ENCODE data around the gene ZFAND3.

Gene ZFAND3

DNA sequence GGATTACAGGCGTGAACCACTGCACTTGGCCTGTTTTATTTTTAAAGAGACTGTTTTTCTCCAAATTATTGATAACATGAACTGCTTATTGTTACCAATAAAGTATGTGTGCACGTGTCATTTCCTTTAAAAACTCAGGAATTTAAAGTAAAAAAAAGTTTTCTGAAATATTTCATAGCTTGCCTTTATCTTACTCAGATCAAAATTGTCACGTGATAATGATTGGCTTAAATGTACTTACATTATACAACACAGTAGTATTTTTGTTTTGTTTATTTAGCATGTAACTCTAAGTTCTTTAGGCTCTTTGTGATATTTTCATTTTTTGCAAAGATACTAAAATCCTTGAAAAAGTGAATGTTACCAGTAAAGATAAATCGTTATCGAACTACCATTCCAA lies 174.1 kb downstream of the ZFAND3 start:
- no peak for DNase-seq (ENCODE audit: low read depth in 3 of 3, low spot score in 1 of 3)

DNA sequence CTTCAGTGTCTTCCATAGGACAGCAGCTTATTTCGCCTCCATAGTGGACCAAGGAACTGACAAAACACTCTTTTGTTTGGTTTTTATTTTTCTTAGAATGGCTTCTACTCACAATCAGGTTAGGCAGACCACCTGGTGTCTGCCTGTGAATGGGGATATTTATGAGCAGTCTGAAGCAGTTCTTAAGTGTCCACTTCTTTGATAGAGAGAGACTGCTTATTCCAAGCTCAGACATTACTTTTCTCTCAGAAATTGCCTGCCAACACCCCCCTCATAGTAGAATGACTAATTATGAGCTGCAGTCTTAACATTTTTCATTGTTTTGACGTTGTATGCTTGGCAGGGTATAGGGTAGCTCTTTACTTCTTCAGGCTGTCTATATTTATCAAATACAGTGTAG lies 174.7 kb downstream of the ZFAND3 start:
- no peak for DNase-seq (ENCODE audit: low read depth in 3 of 3, low spot score in 1 of 3)

DNA sequence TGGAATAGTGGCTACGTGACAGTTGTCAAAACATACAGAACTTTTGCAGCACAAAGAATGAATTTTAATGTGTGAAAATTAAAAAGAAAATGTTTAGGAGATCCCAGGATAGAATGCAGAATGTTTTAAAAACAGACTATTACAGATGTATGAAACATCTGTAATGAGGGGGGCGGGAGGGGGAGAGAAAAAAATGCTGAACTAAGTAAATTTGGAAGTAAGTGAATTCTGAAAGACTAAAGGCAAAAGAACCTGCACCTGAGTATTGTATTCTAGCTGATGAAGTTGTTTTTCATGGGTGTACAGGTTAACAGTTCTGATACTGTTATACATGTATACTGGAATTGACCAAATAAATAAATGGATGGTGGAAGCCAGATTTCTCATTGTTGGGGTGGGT lies 178.8 kb downstream of the ZFAND3 start:
- DNase-seq (ENCODE audit: low read depth in 3 of 3, low spot score in 1 of 3), result no peak

DNA sequence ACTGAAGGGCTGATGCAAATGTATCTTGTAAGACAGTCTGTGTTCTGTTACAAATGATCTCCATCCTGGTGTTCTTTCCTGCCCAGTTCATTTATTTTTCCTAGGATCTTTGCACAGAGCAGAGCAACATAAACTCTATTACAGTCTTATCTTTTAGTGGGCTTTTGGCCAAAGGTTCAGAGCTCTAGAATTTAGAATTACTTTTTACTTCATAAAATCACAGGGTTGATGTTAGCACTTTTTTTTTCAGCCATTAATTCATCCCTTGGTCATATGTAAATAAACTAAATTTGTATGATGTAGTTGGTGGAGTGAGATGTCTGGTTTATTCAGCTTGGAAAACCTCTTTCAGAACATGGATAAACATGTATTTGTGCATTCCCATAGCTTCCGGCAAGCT lies 181.9 kb downstream of the ZFAND3 start:
- no peak for DNase-seq (ENCODE audit: low read depth in 3 of 3, low spot score in 1 of 3)

DNA sequence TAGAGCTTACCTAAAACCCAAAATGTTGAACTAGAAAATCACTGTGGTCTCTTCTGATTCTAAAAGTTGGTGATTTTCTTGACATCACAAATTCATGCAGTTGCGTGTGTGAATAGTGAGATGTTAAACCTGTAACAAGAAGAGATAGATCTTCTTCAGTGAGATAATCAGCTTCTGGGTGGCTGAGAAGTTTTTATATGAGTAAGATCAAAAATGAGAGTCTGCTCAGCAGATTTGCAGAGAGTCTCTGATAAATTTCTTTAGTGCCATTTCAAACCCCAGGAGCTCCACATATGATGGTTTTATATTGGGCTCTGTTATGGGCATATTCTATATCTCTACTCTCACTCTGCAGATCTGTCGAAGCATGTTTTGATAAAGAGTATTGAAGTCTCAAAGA lies 185.4 kb downstream of the ZFAND3 start:
- DNase-seq (ENCODE audit: low read depth in 3 of 3, low spot score in 1 of 3), result no peak

DNA sequence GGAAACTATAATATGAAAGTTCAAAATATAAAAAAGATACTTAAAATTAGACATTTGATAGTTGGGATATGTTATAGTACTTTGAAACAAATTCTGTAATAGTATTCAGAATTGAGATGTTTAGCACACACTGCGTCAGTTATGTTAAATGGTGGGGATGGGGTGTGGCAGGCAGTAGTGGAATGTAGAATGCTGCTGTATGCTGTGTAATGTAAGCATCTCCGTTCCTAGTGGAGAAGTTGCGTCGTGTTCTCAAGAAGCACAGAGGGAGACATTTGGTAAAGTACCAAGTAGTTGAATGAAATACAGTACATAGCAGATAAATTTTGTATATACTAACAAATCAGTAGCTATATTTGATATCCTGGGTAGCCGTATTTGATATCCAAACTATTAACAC lies 192.4 kb downstream of the ZFAND3 start:
- DNase-seq (ENCODE audit: low read depth in 3 of 3, low spot score in 1 of 3), result no peak

DNA sequence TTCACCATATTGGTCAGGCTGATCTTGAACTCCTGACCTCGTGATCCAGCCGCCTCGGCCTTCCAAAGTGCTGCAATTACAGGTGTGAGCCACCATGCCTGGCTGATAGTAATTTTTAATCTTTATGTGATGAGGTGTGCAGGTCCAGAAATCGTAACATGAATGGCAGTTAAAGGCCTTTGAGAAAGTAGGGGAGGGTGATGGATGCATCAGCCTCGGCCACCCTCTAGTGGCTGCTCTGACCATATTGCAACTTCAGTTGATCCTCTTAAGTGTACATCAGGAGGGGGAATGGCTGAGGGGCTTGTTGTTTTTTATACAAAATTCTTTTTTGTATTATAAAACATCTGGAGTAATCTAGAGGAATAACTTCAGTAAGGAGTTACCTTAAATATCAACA lies 193.0 kb downstream of the ZFAND3 start:
- DNase-seq (ENCODE audit: low read depth in 3 of 3, low spot score in 1 of 3), result no peak

DNA sequence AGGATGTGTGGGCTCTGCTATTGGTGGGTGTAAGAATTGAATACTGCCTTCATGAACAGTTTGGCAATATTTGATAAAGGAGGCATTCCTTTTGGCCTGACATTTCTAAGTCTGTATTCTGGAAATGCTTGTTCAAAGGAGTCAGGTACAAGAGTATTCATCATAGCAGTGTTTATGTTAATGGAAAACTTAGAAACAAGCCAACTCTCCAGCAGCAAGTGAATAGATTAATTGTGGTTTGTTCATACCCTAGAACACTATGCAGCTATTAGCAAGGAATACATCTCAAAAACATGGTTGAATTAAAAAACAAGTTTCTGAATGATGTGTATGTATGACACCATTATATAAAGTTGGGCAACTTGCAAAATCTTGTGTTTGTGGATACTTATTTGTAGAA lies 195.8 kb downstream of the ZFAND3 start:
- DNase-seq (ENCODE audit: low read depth in 3 of 3, low spot score in 1 of 3), result no peak

DNA sequence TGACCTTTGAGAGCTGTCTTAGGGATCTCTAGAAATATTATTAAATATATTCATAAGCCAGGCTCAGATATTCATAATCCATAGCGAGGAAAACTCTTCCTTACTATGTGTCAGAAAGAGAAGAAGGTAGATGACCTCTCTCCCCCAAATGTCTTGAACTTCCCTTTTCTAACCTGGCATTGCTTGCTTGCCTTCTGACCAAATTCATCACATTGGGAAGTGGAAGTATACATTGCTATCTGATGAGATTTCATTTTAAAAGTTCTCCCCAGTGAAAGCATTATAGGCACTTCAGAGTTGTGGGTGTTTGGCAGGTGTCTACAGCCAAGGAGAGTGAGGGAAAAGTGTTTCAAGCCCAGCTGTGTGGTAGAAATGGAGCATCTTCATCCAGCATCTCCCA lies 197.3 kb downstream of the ZFAND3 start:
- no peak for DNase-seq (ENCODE audit: low read depth in 3 of 3, low spot score in 1 of 3)

DNA sequence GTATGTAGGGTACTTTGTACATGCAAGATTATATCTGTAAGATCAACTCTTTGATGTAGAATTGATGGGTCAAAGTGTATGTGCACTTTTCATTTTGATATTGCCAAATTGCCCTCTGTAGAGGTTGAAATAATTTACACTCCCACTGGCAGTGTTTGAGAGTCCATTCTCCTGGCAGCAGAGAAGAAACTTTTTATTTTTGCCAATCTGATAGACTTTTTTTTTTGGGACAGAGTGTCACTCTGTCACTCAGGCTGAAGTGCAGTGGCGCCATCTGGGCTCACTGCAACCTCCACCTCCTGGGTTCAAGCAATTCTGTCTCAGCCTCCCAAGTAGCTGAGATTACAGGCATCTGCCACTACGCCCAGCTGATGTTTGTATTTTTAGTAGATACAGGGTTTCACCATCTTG lies 199.2 kb downstream of the ZFAND3 start:
- no peak for DNase-seq (ENCODE audit: low read depth in 3 of 3, low spot score in 1 of 3)

DNA sequence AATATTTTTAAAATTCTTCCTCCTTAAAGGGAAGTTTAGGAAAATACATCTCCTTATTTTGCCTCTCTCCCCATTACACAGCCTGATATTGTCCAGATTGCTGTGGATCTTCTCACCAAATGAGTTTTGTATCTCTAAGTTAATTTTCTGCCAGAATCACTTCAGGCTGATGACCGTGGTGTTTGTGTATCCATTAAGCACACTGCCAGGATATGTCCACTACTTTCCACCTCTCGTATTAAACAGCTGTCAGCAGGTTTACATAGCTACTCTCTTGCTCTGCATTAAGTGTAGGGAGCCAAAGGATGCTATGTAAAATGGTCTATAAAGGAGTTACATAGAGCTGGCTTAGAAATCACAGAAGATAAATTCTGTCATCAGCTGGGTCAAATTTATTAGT lies 201.1 kb downstream of the ZFAND3 start:
- no peak for DNase-seq (ENCODE audit: low read depth in 3 of 3, low spot score in 1 of 3)

DNA sequence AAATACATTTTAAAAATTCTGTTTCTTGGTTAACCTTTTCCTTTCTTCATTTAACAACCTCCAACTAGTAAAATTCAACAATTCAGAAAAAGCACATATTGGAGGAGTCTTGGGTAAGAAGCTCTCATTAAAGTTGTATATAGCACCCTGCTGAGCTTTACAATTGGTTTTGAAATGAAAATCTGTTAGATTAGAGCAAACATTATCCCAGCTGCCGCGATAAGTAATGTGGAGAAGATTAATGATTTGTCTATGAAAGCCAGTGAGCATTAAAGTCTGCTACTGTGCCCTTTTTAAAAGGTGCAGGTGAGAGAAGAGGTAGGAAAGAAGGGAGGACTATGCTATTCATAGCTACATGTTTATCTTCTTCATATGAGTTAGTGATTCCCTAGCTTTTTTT lies 201.5 kb downstream of the ZFAND3 start:
- no peak for DNase-seq (ENCODE audit: low read depth in 3 of 3, low spot score in 1 of 3)

DNA sequence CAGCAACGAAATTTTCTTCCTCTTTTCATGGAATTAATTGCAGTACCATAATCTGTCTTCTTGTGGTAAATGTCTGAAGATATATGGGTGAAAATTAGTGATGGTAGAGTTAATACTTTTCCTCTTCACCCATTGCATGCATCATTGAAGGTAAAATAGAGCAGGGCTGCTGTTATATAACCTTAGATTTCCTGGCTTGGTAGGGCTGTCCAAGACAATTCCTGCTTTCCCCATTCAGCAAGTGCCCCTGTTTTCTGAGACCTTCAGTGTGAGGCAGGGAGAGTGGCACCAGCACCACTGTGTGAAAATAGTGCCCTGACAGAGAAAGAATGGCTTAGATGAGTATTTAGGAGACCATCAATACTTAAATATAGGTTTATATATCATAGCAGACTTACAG lies 202.0 kb downstream of the ZFAND3 start:
- no peak for DNase-seq (ENCODE audit: low read depth in 3 of 3, low spot score in 1 of 3)

DNA sequence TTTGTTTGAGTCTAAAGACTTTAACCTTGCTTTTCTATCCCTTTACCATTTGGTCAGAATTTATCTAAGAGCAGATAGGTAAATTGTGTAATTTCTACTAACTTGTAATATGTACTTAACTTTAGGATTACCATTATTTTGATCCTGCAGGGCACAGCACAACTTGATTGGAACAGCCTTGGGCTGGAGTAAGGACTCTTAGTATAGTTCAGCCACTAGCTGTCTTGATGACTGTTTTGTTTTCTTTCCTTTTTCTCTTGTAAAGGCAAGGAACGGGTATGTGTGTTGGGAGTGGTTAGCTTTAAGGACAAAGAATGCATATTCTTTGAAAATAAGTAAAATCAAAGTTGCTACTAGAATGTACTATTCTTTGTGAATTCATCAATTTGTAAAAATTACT lies 203.2 kb downstream of the ZFAND3 start:
- DNase-seq (ENCODE audit: low read depth in 3 of 3, low spot score in 1 of 3), result no peak

DNA sequence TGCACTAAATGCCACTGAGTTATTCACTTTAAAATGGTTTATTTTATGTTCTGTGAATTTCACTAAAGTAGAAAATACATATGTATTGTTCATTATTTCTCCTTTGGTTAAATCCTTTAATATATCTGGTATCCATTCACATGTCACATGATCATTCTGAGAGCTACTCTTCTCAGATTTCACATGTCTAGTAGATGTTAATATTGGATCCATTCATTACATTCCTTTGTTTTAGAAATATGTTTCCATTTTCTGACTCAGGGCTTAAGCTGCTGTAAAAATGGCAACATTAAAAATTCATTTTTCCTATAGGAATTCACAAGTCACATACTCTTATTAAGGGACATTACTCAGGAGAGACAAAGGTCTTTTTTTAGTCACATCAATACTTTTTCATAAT lies 205.4 kb downstream of the ZFAND3 start:
- no peak for DNase-seq (ENCODE audit: low read depth in 3 of 3, low spot score in 1 of 3)

DNA sequence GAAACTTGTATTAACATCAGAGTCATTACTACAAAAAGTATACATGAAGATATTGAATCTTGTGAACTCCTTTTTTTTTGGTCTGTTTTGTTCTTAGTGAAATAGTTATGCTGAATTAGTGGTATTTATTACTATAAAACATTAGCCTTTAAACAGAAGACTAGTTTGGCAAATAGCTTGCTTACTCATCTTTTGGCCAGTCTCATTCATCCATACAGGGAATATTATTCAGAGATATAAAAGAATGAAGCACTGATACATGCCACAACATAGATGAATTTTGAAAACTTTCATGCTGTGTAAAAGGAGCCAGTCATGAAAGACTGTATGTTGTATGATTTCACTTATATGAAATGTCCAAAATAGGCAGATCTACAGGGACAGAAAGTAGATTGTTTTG lies 205.9 kb downstream of the ZFAND3 start:
- DNase-seq (ENCODE audit: low read depth in 3 of 3, low spot score in 1 of 3), result no peak

DNA sequence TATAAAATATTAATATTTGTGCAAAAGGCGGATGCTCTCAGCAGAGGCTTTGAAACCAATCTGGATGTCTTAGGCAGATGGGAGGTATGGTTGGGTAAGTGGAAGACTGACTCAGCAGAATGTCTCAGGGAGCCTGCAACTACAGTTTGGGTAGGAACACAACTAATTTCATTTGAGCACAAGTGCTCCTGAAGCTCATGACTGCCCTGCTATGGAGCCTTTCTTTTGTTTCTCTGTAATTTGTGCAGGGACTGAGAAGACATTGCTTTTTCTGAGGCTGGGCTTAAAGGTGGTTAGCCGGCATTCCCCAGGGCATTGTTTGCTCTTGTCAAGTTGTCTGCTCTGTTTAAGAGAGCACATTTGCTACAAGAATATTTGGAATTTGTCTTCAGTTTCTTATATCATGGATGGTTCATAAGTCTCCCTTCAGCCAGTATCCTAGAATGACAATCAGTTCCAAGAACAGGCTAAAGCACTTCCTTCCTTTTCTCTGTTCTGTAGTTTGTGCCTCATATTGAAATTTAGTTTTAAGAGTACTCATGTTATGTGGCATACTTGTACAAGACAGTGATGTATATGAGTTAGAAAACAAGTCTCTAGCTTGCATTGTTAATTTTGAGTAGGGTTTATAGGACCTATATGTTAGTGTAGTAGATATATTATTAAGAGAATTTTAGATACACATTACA lies 208.3 kb downstream of the ZFAND3 start:
- DNase-seq (ENCODE audit: low read depth in 3 of 3, low spot score in 1 of 3), result no peak

DNA sequence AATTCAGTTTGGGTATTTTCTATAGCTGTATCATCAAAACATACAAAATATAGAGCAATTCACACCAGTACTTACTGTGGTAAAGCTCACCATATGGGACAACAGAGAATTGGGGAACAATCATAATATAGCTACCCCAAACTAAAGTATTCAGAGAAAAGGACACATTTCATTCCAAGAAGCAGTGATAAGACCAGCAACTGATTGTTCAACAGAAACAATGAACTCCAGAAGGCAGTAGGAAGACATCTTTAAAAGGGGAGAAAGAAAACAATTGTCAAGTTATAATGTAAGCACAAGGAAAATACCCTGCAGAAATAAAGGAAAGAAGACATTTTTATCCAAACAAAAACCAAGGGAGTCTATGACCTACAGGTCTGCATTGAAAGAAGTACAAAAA lies 210.9 kb downstream of the ZFAND3 start:
- DNase-seq (ENCODE audit: low read depth in 3 of 3, low spot score in 1 of 3), result no peak

DNA sequence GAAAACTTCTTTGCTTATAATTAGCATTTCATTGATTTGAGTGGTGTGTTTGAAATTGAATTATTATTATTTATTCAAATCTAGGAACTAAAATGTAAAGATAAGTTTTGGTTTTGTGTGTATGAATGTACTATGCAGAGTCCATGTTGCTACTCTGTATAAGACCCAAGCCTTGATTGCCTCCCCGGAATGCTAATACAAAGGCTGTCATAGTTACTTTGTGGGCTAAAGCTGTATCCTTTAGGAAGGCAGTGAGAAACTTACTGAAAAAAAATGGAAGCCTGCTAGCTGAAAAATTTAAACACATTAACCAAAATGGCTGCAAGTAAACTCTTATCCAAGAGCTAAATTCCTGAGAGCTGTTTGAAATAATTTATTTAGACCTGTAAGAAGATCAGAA lies 213.3 kb downstream of the ZFAND3 start:
- no peak for DNase-seq (ENCODE audit: low read depth in 3 of 3, low spot score in 1 of 3)

DNA sequence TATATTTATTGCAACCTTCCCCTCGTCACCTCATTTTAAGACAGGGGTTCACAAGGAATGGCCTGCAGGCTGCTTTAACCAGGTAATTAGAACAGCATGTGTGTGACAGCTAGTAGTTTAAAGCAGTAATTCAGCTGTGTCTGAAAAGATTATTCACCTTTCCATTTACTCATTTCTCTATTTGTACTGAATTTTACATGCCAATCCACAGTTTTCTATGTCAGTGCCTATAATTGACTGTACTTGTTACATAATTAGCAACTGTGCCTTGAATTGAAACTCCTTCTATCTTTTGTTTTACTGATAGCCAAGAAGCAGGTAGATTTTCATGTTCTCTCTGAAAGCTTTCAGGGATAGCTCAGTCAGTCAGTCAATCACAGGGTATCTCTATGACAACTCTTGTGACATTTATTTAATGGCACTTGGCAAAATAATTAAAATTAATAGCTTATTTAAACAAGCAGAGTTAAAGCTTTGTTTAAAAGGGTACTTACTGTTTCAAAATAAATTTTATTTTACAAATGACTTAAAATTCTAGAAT lies 214.0 kb downstream of the ZFAND3 start:
- no peak for DNase-seq (ENCODE audit: low read depth in 3 of 3, low spot score in 1 of 3)

DNA sequence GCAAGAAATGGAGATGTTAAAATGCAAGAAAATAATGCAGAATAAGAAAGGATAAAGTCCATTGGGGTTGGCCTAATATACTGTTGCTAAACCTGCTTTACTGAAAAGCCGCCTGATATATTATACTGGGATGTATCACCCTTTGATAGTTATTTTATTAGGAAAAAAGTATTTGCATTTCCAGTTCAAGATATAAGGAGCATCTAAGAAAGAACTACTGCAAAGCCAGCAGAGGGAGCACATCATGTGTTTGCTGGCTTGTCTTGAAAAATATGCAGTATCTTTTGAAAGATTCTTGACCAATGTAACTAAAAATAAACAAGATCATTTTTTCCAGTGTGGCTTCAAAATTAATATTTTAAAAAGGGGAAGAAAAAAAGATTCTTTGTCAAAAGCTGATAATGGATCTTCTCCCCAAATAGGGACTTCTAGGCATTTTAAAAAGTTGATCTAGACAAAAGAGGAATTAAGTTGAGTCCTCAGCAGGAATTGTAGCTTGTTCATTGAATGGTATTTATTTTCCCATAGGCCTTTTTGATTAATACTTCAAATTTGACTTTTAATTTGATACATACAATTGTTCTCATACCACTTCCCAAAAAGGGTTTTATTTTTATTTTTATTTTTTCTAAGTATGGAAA lies 214.9 kb downstream of the ZFAND3 start:
- no peak for DNase-seq (ENCODE audit: low read depth in 3 of 3, low spot score in 1 of 3)

DNA sequence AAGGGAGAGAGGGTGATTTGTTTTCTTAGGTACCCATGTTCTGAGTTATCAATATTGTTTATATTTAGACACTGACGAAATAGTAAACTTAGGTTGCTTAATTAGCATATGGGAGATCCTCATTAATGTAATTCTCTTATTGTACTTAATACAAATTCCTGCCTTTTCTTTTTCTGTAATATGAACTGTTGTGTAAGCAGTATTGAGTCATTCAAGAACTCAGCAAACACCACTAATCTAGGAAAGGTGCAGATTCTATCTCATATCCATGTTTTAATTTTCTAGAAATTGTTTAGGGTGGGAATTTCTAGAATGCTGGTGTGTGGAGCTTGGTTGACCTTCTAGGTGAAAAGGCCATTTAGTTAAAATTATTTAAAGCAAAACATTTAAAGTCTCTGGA lies 216.0 kb downstream of the ZFAND3 start:
- no peak for DNase-seq (ENCODE audit: low read depth in 3 of 3, low spot score in 1 of 3)

DNA sequence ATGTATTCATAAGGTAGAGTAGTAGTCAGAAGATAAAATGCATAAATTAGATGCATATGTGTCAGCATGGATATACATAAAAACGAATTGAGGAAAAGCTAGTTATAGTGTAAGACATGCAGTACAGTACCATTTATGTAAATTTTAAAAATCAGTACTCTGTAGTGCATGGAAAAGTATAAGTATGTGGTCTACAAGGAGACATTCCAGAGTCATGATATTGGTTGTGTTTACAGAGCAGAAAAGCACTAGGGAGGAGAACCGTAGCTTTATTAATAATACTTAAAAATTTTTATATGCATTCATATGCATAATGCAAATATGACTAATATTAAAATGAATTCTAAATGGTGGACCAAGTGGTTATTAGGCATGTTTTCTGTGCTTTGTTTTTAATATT lies 220.0 kb downstream of the ZFAND3 start:
- no peak for DNase-seq (ENCODE audit: low read depth in 3 of 3, low spot score in 1 of 3)
